ENCODE measurements around the gene PRDM2. TPM values are rescaled to one million over a fixed set of nuclear protein-coding genes. Genes with fewer than 3 reads are reported as not detected.

PRDM2 gene
- total RNA-seq, 6 experiments from 2014 or later, result 20.9 to 26.9 (median 25.7) TPM

DNA sequence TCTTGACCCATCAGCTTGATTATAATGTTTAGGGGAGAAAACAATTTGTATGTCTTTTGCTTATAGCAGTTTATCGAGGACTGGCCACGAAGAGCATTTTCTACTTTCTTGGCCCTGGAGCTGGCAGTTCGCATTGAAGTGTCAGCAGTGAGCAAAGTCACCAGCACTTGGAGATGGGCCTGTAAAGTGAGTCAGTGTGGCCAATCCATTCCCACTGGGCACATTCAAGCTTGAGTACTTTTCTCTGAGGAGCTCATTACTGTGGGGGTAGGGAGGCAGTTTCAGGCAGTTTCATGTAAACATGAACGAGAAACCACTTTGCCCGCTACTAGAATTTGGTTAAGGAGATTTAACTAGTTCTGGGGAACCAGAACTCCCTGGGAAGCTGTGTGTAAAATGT is 164.8 kb downstream of the PRDM2 start:
- Mint-ChIP-seq H3K4me3 (no peak overlapping the region), H3K27ac (no peak overlapping the region), H3K4me1 (ENCODE audit: low read depth) (no peaks in the 10 kb centered on the region), H3K36me3 (ENCODE audit: low read depth) (no peaks in the 10 kb centered on the region), H3K9me3 (peaks cover 34% of the 10 kb centered on the region), H3K27me3 (ENCODE audit: insufficient read depth) (peaks cover 2% of the 10 kb centered on the region)
- no peak for DNase-seq
- TF ChIP-seq, protein P1, sequence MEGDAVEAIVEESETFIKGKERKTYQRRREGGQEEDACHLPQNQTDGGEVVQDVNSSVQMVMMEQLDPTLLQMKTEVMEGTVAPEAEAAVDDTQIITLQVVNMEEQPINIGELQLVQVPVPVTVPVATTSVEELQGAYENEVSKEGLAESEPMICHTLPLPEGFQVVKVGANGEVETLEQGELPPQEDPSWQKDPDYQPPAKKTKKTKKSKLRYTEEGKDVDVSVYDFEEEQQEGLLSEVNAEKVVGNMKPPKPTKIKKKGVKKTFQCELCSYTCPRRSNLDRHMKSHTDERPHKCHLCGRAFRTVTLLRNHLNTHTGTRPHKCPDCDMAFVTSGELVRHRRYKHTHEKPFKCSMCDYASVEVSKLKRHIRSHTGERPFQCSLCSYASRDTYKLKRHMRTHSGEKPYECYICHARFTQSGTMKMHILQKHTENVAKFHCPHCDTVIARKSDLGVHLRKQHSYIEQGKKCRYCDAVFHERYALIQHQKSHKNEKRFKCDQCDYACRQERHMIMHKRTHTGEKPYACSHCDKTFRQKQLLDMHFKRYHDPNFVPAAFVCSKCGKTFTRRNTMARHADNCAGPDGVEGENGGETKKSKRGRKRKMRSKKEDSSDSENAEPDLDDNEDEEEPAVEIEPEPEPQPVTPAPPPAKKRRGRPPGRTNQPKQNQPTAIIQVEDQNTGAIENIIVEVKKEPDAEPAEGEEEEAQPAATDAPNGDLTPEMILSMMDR (IDR thresholded peaks at IDR 0.05), result no peak

DNA sequence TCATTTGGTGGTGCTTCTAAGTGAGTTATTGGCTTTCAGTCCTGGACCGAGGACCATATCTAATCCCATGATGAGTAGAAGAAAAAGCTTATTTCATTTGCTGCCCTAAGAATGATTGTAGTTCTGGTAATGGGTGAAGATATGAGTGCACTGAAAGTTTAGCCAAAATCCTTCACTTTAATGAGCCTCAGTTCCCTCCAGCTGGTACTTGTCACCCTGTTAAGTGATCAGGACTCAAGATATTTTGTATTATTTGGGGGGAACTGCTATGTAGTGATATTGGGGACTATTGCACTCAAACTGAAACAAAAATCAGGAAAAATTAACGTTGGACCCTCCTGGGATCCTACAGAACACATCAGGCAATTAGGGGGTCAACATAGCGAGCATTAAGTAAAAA is 165.9 kb downstream of the PRDM2 start:
- no peak for DNase-seq
- no peaks in the 10 kb centered on the region for H3K36me3 Mint-ChIP-seq (ENCODE audit: low read depth)
- H3K9me3 Mint-ChIP-seq, result peaks cover 38% of the 10 kb centered on the region
- H3K4me1 Mint-ChIP-seq (ENCODE audit: low read depth), result no peaks in the 10 kb centered on the region
- TF ChIP-seq, protein P1 (IDR thresholded peaks at IDR 0.05), result no peak
- no peak overlapping the region for H3K27ac Mint-ChIP-seq
- peaks cover 2% of the 10 kb centered on the region for H3K27me3 Mint-ChIP-seq (ENCODE audit: insufficient read depth)
- no peak overlapping the region for H3K4me3 Mint-ChIP-seq

DNA sequence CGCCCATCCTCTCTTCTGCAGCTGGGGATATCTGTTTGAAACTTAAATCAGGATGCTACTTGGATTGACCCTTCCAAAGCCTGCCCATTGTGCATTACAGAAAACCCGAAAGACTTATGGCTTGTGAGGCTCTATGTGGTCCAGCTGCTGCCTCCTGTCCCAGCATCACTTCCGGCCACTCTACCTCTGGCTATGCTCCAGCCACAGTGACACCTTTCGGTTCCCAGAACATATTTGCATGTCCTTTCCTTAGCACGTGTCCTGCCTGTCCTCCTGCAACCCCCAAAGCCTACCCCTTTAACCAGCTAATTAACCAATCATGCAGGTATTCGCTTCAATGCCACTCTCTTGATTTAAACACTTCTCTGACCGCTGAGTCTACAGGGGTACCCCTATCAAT is 167.6 kb downstream of the PRDM2 start:
- peaks cover 39% of the 10 kb centered on the region for H3K9me3 Mint-ChIP-seq
- TF ChIP-seq, protein P1 (IDR thresholded peaks at IDR 0.05), result no peak
- no peak overlapping the region for H3K27ac Mint-ChIP-seq
- H3K27me3 Mint-ChIP-seq (ENCODE audit: insufficient read depth), result peaks cover 2% of the 10 kb centered on the region
- no peaks in the 10 kb centered on the region for H3K36me3 Mint-ChIP-seq (ENCODE audit: low read depth)
- no peaks in the 10 kb centered on the region for H3K4me1 Mint-ChIP-seq (ENCODE audit: low read depth)
- no peak for DNase-seq
- no peak overlapping the region for H3K4me3 Mint-ChIP-seq

DNA sequence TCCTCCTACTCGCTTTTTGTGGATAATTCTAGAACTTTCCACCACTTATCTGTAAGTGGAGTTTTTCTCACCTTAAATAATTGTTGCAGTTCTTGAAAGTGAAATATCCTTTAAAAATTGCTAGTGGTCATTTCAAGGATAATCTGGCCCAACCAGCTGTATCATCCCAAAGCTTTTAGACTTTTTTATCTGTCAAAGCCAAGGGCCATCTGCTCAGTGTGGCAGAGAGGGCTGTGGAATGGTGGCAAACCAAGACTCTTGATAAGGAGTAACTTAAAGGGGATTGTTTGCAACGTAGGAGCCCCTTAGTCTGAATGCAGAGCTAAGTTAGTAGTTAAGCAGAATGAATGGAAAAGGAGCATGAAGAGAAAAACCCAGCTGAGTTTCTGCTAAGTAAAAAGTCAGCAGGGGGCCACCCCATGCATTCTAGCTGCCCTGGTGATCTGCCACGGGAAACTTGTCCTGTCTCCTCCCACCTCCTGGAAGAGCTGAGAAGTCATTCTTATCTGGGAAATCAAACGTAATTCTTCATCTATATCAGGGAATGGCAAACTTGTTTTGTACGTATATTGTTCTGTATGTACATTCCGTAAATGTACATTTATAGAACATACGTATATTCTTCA is 169.3 kb downstream of the PRDM2 start:
- peaks cover 2% of the 10 kb centered on the region for H3K27me3 Mint-ChIP-seq (ENCODE audit: insufficient read depth)
- no peak overlapping the region for H3K4me3 Mint-ChIP-seq
- H3K4me1 Mint-ChIP-seq (ENCODE audit: low read depth), result no peaks in the 10 kb centered on the region
- DNase-seq, result no peak
- H3K36me3 Mint-ChIP-seq (ENCODE audit: low read depth), result no peaks in the 10 kb centered on the region
- no peak overlapping the region for H3K27ac Mint-ChIP-seq
- TF ChIP-seq, protein P1 (IDR thresholded peaks at IDR 0.05), result no peak
- H3K9me3 Mint-ChIP-seq, result peaks cover 55% of the 10 kb centered on the region

DNA sequence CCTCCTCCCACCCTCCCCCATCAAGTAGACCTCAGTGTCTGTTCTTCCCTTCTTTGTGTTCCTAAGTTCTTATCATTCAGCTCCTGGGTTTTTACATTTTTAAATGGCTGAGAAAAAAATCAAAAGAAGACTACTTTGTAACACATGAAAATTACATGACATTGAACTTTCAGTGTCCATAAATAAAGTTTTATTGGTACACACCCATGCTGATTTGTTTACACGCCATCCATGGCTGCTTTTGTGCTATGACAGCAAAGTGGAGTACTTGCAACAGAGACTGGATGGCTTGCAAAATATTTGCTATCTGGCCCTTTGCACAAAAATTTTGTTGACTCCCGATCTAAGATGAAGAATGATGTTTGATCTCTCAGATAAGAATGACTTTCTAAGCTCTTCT is 171.4 kb downstream of the PRDM2 start:
- no peaks in the 10 kb centered on the region for H3K36me3 Mint-ChIP-seq (ENCODE audit: low read depth)
- no peaks in the 10 kb centered on the region for H3K27me3 Mint-ChIP-seq (ENCODE audit: insufficient read depth)
- TF ChIP-seq, protein P1 (IDR thresholded peaks at IDR 0.05), result no peak
- DNase-seq, result no peak
- H3K4me1 Mint-ChIP-seq (ENCODE audit: low read depth), result no peaks in the 10 kb centered on the region
- H3K4me3 Mint-ChIP-seq, result no peak overlapping the region
- no peak overlapping the region for H3K27ac Mint-ChIP-seq
- H3K9me3 Mint-ChIP-seq, result peaks cover 59% of the 10 kb centered on the region

Measured in HFFc6 (cell line).